HPDE6-E6E7 (cell line): ENCODE data around the gene TBC1D2B.

Experiments used
- DNase-seq: peaks from one replicate; pipeline ENCODE4 v3.0.0; 2011; ENCODE audit warnings: missing footprints; ENCODE audit errors: extremely low spot score

TBC1D2B gene

DNA sequence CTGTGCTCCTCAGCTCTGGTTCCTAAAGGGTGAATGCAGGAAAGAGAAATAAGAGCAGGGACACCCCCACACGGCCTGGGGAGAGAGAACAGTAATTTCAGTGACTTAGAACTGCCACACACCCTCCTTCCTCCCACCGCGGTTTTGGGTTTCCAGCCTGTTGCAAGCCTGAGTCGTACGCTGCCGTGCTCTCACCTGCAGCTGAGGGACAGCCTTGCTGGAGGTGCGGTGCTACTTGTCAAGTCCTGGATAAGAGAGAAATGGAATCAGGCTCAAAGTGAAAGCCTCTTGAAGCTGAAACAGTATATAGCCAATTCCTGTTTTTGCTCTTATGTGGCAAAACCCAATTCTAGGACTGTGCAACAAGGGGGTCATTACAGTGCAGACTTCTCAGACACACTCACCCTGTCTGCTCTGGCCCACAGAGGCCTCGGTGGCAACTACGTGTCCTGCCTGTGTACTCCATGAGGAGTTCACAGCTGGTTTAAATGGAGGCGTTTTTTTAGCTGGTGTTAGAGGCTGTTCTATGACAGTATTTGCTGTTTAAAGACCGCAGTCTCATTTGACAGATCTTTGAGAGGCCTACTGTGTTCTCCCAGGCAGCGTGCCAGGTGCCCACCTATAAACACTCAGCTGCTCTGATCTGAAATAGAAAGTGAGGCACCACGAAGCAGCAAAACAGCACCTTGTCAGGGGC is 42.9 kb downstream of the TBC1D2B start:
- DNase-seq: no peak

DNA sequence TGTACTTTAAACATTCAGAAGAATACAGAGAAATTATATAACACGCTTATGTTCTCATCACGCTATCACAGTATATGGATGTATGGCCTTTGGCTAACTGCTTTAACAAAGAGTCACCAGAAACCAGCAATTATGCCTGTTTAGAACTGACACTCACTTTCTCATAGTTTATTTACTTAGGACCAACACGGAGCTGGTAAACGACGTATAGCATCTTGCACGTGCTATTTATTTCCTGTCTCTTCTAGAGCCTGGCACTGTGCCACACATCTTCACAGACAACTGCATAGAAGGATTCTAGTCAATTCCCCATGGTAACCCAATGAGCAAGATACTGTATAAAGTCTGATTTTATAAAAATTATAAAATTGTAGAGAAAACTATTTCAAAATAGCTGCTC is 43.6 kb downstream of the TBC1D2B start:
- no peak for DNase-seq

DNA sequence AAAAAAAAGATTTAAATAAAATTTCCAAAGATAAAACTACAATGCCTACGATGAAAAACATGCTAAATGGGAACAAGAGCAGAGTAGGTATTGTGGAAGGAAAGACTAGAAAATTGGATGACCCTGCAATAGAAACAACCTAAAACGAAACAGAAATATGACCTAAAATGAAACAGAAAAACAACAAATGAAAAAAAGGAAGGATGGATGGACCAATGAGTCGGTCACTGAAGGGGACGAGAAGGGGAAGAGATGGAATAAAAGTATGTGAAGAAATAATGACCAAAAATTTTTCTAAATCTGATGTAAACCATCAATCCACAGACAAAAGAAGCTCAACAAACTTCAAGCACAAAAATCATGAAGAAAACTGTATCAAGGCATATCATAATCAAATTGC is 44.8 kb downstream of the TBC1D2B start:
- no peak for DNase-seq

DNA sequence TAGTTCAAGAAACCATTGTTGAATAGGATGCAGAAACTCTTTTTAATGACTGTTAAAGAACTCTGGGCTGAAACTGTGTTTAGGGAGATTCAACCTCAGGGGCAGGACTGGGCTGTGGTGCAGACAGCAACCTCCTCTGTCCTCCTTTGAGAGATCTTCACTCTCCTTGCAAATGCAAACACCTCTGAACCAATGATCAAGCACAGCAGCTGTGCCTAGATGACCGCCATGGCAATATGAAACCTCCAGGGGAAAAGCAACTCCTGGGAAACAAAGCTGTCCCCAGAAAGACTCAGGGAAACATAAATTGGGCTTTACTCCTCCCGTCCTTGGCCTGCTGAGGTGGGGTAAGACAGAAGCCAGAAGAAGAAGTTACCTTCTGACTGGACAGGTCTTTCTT is 52.6 kb downstream of the TBC1D2B start:
- no peak for DNase-seq

DNA sequence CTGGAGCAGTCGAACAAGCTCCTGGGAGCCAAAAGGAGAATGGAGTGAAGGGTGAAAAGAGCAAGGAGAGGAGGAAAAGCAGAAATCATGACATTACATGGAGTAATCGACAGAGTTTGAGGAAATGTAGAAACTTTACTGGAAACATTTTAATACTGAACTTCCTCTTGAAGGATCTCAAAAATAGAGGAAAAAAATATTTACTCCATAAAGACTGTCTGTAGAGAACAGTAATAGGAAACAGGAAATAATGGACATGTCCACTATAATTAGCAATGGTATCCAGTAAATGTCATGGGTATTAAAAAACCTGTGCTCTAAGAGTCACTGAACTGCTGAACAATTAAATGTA is 53.0 kb downstream of the TBC1D2B start:
- DNase-seq: no peak

DNA sequence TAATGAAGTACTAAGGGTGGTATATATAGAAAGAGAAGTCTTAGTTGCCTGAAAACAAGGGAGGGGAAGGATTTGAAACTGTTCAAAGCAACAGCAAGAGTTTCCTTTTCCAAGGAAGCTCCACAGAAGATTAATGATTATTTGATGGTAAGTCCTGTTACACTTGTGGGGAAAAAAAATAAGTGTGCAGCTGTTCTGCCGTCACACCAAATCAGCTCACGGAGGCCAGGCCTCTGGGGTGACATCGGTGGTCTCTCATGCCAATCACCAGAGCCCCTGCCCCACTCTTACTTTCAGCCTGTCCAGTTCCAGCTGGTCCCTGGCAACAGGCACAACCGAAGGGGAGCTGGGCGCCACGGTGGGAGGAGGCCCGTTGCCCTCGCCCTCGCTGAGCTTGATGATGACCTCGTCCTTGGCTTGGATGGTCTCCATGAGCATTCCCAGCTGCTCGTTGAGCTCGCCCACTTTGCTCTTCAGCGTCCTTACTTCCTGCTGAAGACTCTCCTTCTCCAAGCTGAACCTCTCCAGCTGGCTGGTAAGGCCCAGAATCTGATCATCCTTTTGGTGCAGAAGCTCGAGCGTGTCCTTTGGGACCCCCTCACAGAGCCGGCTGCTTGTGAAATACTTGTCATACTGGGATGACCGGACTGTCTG is 53.5 kb downstream of the TBC1D2B start:
- DNase-seq: no peak

DNA sequence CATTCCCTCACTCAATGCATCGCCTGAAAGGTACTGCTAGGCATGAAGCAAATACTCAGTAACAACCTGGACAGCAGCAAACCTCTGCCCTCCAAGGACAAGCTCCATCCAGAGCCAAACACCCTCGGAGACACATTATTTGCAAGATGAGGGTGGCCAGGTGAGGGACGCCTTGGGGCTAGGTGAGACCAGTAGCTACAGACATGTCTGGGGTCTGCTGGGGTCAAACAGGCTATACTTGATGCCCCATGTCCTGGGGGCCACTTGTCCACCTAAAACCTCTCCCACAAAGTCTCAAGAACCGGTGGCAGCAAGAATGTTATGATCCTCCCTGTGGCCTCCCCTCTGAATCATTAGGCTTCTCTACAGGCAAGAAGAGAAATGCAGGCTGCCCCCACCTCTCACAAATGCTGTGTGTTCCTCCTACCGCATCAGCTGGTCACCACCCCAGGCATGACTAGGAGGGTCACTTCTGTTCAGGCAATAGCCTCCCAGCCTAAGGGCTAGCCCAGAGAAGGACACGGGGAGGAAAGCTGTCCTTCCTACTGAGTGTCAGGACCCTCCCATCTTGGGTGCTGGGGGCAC is 54.3 kb downstream of the TBC1D2B start:
- DNase-seq: no peak

DNA sequence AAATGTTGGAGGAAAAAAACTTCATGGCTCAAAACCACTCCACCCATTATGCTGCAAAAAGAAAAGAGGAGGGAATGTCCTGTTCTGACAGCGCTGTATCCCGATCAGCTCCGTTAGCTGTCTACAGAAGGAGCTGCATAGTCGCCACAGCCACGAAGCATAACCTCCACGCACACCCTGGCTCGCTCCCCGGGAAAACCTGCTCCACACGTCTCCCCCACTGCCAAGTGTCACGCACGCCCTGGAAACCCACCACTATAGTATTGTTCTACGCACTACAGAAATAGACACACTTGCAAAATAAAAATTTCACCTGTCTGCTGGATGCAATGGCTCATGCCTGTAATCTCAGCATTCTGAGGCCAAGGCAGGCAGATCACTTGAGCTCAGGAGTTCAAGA is 55.8 kb downstream of the TBC1D2B start:
- no peak for DNase-seq

DNA sequence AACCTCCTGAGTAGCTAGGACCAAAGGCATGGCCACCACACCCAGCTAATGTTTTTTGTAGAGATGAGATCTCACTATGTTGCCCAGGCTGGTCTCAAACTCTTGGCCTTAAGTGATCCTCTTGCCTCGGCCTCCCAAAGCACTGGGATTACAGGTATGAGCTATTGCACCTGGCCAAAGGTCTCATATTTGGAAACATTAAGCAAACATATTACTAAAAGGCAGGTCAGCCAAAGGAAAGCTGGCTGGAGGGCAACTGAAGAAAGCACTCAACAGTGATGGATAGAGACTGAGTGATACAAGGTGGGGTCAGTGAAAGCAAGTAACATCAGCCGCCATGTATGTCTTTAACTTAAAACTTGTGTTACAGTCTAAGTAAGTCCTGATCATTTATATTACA is 57.5 kb downstream of the TBC1D2B start:
- no peak for DNase-seq

DNA sequence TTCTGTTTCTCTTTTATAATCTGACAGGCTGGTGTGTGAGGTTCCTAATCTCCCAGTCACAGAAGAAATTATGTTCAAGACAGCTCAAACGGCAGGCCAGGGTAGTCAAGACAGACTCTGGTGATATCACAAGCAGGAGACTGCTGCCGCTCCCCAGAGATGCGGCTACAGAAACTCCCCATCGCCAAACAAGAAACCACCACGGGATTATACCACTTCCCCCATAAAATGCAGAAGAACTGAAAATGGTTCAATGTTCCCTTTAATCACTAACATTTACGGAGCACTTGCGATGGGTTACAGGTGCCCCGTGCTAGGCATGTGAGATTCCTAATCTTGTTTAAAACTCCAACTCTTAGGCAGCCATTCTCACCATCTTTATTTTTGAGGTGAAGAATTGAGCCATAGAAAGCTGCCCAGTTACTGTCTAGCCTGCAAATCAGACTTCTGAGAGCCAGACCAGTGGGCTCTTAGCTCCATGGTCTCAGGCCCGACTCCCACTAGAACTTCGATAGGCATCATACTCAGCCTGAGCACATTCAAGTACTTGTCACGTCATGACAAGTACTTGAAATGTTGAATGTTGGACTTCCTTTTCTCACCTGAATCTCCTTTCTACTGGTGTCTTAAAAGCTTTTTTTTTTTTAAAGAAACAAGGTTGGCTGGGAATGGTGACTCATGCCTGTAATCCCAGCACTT is 58.4 kb downstream of the TBC1D2B start:
- no peak for DNase-seq

DNA sequence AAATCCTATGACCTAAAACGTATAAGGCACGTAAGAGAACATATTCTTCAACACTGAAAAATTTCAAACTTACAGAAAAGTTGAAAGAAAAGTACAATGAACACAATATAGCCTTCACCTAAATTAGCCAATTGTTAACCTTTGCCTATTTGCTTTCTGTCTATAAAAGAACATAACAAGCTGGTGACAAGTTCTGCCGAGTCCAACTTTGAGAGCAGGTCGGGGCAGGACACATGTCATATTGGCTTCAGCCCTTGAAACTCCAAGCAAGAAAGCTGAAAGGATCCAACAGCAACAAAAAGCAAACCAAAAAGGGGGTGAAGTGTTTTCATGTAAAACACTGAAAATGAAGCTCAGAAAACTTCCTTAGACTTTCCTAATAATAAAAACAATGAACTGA is 59.1 kb downstream of the TBC1D2B start:
- DNase-seq: no peak

DNA sequence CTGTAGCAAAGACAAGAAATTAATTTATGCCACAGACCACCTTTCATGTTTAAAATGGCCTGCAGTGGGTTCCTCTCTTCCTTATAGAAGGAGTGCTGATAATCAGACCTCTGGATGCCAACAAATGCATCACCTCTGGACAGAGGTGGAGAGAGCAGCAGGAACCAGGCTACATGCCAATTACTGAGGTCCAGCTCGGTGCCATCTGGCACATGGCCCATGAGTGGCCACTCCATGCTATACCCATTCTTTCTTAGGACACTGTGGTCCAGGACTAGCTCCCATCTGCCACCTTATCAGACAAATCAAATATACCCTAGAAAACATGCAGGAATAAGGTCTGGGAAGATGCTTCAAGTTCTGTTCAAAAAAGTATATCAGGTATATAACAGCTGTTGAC is 60.7 kb downstream of the TBC1D2B start:
- DNase-seq: no peak

DNA sequence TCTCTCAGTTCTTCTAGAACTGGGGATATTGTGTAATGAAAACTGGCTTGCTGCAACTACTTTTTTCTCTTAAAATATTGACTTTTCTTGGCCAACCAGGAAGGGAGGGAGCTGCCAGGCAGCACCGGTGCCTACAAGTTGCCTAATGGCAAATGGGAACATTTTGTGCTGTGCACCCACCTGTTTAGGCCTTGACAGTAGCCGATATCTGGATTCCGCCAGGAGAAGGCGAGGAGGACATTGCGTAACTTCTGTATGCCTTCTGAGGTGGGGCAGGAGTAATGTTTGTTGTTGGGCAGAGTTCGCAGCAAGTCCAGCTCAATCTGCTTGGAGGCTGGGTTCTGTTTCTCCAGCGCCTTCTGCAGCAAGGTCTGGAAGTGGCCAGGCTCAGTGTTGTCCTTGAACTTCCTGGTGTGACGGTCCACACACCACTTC is 64.9 kb downstream of the TBC1D2B start:
- DNase-seq: no peak

DNA sequence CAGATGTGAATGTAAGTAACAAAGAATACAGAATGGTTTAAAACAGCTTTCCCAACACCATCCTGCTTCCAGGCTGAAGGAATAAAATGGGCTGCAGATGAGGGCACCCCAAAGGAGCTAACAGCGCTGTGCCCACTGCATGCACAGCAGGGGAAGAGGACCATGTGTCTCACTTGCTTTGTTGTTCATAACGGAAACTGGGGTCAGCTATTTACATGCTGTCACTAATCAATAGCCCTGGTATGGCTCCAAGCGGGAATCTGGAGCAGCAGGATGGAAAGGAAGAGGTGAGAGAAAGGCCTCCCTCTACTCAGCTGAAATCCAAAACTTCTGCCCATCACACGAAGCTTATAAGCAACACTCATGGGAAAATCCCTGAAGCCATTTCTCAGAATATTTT is 67.4 kb downstream of the TBC1D2B start:
- no peak for DNase-seq

DNA sequence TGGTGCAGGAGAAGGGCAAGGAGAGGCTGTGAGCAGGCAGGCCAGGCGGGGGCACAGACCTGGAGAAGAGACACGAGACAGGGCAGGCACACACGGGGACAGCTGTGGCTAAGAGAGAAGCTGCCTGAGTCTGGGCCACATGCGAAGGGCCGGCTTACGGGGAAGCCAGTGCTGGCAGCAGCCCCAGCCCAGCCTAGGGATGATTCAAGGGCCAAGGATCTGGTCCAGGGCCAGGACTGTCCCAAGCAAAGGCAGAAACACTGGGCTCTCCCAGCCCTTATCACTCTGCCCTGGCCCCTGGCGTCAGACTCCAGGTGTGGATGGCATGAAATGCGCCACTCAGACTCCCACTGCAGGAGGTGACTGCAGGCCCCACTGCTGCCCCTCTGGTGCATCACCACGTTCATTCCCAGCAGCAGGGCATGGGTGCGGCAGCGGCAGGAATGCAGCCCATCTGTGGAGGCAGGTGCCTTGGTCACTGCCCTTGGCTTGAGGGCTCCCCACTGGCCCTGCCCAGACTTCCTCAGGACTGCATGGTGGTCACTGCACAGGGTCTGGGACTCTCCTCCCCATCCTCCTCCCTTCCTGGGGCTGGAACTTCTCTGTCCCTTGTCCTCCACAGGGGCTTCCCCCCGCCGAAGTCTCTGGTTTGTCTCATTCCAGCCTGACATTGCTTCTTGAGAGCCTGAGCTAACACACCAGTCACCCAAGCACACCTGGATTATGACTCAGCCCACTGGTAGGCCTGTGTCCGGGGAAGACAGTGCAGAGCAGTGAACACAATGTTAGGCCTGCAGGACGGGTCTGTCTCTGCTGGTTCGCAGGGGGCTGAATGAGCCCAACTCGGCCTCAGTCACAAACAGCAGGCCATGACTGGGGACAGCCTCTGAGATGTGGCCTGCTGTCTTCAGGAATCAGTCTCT is 69.3 kb downstream of the TBC1D2B start:
- DNase-seq: peak; percentile 88

DNA sequence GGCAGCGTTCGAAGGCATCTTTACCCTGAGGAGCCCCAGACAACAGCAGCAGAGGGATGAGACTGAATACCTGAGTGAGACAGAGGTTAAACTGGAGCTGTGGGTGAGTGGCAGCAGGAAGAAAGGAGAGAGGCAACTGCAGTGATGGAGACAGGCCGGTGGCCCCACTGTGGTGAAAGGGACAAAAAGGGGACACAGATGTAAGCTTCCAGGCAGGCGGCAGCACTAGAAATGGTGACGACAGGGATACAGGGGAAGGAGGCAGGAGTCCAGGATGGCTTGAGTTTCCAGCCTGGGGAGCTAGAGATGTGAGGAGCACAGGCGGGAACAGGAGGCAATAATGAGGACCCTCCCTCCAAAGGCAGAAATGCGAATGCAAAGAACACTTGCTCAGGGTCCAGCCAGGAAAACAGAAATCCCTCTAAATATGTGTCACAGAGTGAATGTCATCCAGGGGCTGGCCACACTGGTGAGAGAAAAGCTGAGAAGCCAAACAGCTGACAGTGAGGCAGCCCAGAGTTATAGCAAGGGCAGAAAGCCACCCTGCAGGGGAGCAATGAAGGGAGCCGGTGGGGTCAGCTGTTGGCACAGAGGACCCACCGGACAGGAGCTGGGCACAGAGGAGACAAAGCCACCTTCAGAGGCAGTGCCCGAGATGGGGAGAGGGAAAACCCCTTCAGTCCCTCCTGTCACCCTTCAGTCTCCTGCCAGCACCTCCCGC is 70.1 kb downstream of the TBC1D2B start:
- DNase-seq: no peak

DNA sequence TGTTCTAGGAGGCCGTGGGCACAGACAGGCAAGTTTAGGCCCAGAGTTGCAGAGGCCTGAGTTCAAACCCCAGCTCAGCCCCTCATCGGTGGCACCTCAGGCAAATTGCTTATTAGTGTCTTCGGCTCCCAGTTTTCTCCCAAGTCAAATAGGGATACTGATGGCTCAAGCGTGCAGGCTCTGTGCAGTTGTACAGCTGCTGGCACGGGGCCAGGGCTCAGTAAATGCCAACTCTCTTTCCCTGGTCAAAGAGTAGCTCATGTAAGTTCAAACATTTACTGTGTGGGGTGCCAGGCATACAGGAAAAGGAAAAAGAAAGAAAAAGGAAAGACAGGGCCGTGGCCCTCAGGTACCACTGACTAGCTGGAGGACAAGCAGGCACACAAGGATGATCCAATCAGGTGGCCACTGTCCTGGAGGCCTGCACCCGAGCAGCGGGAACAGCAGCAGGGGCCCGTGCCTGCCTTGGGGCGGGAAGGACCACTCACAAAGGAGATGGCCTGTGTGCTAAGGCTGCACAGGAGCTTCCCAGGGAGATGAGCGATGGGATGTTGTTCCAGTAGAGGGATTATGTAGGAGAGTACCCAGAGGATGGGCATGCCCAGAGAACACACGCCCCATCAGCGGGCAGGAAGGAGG is 70.8 kb downstream of the TBC1D2B start:
- no peak for DNase-seq

DNA sequence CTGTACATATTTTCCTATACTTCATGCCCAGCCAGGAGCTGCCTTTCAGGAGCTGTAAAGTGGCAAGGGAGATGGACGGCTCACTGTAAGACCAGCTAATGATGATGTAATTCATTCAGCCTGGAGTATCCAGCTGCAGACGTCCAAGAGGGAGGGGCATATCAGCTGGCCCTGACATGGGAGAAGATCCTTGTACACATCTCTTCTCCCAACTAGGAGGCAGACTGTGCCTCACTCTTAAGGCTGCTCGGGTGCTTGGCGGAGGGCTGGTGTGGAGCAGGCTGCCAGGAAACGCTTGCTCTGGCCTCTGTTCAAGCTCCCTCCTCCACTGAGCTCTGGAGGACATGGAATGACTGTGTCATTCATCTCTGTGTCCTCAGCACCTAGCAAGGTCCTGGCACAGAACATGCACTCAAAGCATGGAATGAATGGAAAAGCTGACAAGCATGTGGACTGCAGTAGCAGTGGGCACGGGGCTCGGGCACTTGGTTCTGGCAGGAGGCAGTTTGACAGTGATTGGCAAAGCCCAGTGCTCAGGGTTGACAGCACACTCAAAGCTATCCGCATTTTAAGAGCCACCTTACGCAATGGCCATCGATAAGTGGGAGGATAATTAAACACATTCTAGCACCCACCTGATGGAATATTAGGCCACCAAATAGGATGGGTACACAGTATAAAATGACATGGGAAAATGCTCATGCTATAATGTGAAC is 72.4 kb downstream of the TBC1D2B start:
- DNase-seq: no peak

DNA sequence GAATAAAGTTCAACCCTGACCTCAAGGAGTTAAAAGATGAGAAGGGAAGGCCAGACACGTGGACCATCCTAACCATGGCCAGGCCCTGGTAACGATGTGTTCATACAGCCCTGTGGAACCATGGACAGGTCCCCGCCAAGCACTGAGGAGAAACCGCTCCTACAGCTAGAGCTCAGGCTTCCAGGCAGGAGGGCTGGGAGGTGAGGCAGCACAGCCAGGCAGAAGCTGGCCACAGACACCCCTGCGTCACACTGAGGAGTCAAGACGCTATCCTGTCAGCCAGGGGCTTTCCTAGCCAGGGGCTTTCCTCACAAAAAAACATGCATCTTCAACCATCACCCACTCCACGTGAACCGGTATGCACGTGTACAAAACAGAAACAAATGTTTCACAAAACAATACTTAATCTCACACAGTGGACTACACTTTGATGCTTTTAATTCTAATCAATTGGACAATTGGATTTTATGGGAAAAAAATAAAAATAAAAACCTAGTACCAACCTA is 73.2 kb downstream of the TBC1D2B start:
- DNase-seq: no peak

DNA sequence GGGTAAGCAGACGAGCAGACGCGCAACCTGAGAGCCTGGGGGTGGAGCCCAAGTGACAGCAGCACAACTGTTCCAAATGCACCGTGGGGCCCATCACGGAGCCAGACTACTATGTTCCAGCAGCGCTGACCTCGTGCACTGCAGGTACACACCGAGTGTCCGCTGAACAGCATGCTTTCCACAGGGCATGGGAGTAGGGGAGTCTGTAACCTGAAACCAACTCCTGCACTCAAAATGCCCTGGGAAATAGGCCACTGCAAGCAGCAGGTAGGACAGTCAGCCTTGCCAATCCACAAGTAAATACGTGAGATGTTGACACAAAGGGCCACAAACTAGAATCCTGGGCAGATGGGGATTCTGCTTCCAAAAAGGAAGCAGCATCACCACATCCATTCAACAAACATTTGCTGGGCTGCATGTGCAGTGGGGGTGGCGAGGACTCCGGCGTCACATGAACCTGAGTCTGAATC is 73.9 kb downstream of the TBC1D2B start:
- no peak for DNase-seq
